ENCODE data around the gene RNU1-2. TPM values are rescaled to one million over a fixed set of nuclear protein-coding genes. Genes with fewer than 3 reads are reported as not detected.
"Not testable (repeated sequence)": the region's sequence is repeated elsewhere in the genome, so short reads cannot be mapped to it uniquely, and the experiment has no call there.

RNU1-2 gene
- total RNA-seq, 2 donors from 2014 or later, result 2,483 to 3,611 TPM

DNA sequence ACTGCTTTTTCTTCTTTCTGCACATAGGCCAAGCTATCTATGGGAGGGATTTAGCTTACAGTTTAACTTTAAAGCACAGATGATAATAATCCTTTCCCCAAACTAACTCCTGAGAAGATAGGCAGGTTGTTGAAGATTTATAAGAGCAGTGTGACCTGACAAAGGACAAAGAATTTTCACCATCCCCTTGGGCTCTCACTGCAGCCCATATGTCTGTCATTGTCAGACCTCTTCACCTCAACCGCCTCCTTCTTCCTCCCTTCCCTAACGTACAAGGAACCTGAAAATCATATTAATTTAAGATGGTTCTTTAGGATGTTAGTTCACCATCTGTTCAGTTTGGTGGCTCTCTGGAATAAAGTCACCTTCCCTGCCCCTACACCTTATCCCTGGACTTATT, 5.0 kb downstream of the RNU1-2 start:
- TF ChIP-seq, protein P1, sequence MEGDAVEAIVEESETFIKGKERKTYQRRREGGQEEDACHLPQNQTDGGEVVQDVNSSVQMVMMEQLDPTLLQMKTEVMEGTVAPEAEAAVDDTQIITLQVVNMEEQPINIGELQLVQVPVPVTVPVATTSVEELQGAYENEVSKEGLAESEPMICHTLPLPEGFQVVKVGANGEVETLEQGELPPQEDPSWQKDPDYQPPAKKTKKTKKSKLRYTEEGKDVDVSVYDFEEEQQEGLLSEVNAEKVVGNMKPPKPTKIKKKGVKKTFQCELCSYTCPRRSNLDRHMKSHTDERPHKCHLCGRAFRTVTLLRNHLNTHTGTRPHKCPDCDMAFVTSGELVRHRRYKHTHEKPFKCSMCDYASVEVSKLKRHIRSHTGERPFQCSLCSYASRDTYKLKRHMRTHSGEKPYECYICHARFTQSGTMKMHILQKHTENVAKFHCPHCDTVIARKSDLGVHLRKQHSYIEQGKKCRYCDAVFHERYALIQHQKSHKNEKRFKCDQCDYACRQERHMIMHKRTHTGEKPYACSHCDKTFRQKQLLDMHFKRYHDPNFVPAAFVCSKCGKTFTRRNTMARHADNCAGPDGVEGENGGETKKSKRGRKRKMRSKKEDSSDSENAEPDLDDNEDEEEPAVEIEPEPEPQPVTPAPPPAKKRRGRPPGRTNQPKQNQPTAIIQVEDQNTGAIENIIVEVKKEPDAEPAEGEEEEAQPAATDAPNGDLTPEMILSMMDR (conservative IDR thresholded peaks at IDR 0.05), result peak; percentile 31
- H3K4me3 ChIP-seq (ENCODE audit: low read length), result no peak overlapping the region
- peaks cover 5% of the 10 kb centered on the region for H3K4me1 ChIP-seq (ENCODE audit: control insufficient read depth, insufficient read depth, low read length)
- Mint-ChIP-seq H3K36me3 (ENCODE audit: low read depth) (no peaks in the 10 kb centered on the region), H3K4me1 (peaks cover 22% of the 10 kb centered on the region), H3K4me3 (no peak overlapping the region), H3K9me3 (no peaks in the 10 kb centered on the region), H3K27ac (peak overlapping the region; percentile 53), H3K27me3 (ENCODE audit: insufficient read depth) (no peaks in the 10 kb centered on the region)
- no peaks in the 10 kb centered on the region for H3K36me3 ChIP-seq (ENCODE audit: control insufficient read depth, insufficient read depth, low read length)
- H3K27me3 ChIP-seq (ENCODE audit: control insufficient read depth, insufficient read depth, low read length, poor library complexity, severe bottlenecking), result no peaks in the 10 kb centered on the region
- WGBS, 2 experiments (ENCODE audit: insufficient coverage in 1 of 2, insufficient read length in 1 of 2), result 75% methylated on average over 2 of the region's 2 CpGs; no CpG with 5 or more reads in 1 of the 2 experiments
- no peak overlapping the region for H3K9ac ChIP-seq (ENCODE audit: extremely low read depth, low read length, poor library complexity, severe bottlenecking)
- DNase-seq, result peak; percentile 64
- no peaks in the 10 kb centered on the region for H3K9me3 ChIP-seq (ENCODE audit: control insufficient read depth, low read length)
- no peak overlapping the region for H3K27ac ChIP-seq (ENCODE audit: low read depth, low read length)

DNA sequence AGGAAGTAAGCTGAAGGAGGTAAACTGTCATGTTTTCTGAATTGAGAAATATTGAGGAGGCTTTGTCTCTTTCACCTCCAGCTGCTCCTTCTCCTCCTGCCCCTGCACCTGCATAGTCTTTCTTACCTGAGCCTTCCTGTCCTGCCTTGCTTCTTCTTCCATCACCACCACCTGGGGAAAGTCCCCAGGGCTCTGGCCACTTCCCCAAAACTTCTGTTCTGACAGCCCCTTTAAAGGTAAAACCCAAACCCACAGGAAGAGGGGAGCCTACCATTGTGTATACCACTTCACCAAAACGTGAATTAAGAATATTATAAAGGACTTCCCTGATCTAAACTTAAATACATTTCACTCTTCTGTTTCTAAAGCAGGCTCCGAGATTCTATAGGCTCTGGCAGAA, 5.6 kb downstream of the RNU1-2 start:
- not testable (repeated sequence) for H3K27me3 Mint-ChIP-seq (ENCODE audit: insufficient read depth); H3K4me1 ChIP-seq (ENCODE audit: control insufficient read depth, insufficient read depth, low read length); H3K27me3 ChIP-seq (ENCODE audit: control insufficient read depth, insufficient read depth, low read length, poor library complexity, severe bottlenecking); H3K27ac ChIP-seq (ENCODE audit: low read depth, low read length); H3K36me3 Mint-ChIP-seq (ENCODE audit: low read depth); H3K4me3 ChIP-seq (ENCODE audit: low read length); H3K4me3 Mint-ChIP-seq; DNase-seq; H3K9me3 Mint-ChIP-seq; H3K9ac ChIP-seq (ENCODE audit: extremely low read depth, low read length, poor library complexity, severe bottlenecking); H3K9me3 ChIP-seq (ENCODE audit: control insufficient read depth, low read length); H3K36me3 ChIP-seq (ENCODE audit: control insufficient read depth, insufficient read depth, low read length)
- 82 to 100% methylated on average over 1 to 2 of the region's 2 CpGs for WGBS, 2 experiments (ENCODE audit: insufficient coverage in 1 of 2, insufficient read length in 1 of 2)
- H3K4me1 Mint-ChIP-seq, result peaks cover 22% of the 10 kb centered on the region
- peak overlapping the region; percentile 53 for H3K27ac Mint-ChIP-seq

DNA sequence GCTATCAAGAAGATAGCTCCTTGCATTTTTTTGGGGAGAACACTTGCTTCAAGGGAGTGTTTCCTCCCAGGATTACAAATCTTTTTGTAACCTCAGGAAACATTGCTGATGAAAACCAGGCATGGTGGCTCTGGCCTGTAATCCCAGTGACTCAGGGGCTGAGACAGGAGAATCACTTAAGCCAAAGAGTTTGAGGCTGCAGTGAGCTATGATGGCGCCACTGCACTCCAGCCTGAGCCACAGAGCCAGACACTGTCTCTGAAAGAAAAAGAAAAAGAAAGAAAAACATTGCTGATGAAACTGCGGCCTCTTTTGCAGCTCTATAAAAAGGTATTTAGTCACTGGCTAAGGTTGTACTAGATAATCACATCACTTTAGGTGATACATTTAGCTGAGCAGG, 7.3 kb downstream of the RNU1-2 start:
- no peak overlapping the region for H3K27ac ChIP-seq (ENCODE audit: low read depth, low read length)
- H3K27me3 Mint-ChIP-seq (ENCODE audit: insufficient read depth), result no peaks in the 10 kb centered on the region
- WGBS, 2 experiments (ENCODE audit: insufficient coverage in 1 of 2, insufficient read length in 1 of 2), result 92 to 96% methylated on average over 2 of the region's 2 CpGs
- H3K27ac Mint-ChIP-seq, result no peak overlapping the region
- peaks cover 17% of the 10 kb centered on the region for H3K4me1 Mint-ChIP-seq
- no peaks in the 10 kb centered on the region for H3K36me3 ChIP-seq (ENCODE audit: control insufficient read depth, insufficient read depth, low read length)
- peaks cover 5% of the 10 kb centered on the region for H3K4me1 ChIP-seq (ENCODE audit: control insufficient read depth, insufficient read depth, low read length)
- TF ChIP-seq, protein P1 (conservative IDR thresholded peaks at IDR 0.05), result no peak
- H3K27me3 ChIP-seq (ENCODE audit: control insufficient read depth, insufficient read depth, low read length, poor library complexity, severe bottlenecking), result no peaks in the 10 kb centered on the region
- no peaks in the 10 kb centered on the region for H3K36me3 Mint-ChIP-seq (ENCODE audit: low read depth)
- no peaks in the 10 kb centered on the region for H3K9me3 Mint-ChIP-seq
- H3K9ac ChIP-seq (ENCODE audit: extremely low read depth, low read length, poor library complexity, severe bottlenecking), result no peak overlapping the region
- no peak overlapping the region for H3K4me3 Mint-ChIP-seq
- DNase-seq, result peak; percentile 57
- H3K4me3 ChIP-seq (ENCODE audit: low read length), result no peak overlapping the region
- H3K9me3 ChIP-seq (ENCODE audit: control insufficient read depth, low read length), result no peaks in the 10 kb centered on the region

DNA sequence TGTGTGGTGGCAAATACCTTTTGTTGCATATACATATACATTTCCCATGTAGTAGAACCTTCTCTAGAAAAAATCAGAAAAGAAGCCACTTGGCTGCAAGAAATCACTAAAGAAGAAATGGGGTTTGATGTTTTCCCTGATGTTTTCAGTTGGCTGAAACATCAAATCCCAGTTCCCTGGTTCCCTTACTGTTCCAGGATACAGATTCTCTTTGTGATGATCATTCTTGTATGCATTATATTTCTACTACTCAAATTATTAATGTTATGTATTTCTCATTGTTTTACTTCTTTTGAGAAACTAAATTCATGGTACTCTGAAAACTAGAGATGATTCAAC, 7.6 kb downstream of the RNU1-2 start:
- H3K27ac Mint-ChIP-seq, result no peak overlapping the region
- H3K4me1 Mint-ChIP-seq, result peaks cover 17% of the 10 kb centered on the region
- H3K27me3 Mint-ChIP-seq (ENCODE audit: insufficient read depth), result no peaks in the 10 kb centered on the region
- Histone ChIP-seq H3K36me3 (ENCODE audit: control insufficient read depth, insufficient read depth, low read length) (no peaks in the 10 kb centered on the region), H3K4me1 (ENCODE audit: control insufficient read depth, insufficient read depth, low read length) (peaks cover 5% of the 10 kb centered on the region), H3K4me3 (ENCODE audit: low read length) (peak overlapping the region; percentile 83), H3K27ac (ENCODE audit: low read depth, low read length) (peak overlapping the region; percentile 100), H3K9me3 (ENCODE audit: control insufficient read depth, low read length) (no peaks in the 10 kb centered on the region), H3K27me3 (ENCODE audit: control insufficient read depth, insufficient read depth, low read length, poor library complexity, severe bottlenecking) (no peaks in the 10 kb centered on the region), H3K9ac (ENCODE audit: extremely low read depth, low read length, poor library complexity, severe bottlenecking) (no peak overlapping the region)
- H3K36me3 Mint-ChIP-seq (ENCODE audit: low read depth), result no peaks in the 10 kb centered on the region
- DNase-seq, result no peak
- TF ChIP-seq, protein P1 (conservative IDR thresholded peaks at IDR 0.05), result no peak
- H3K9me3 Mint-ChIP-seq, result no peaks in the 10 kb centered on the region
- H3K4me3 Mint-ChIP-seq, result no peak overlapping the region
